Nephron progenitor cell (in vitro differentiated cells): ENCODE measurements around the gene C16orf82.

Source experiments
- DNase-seq: peaks from one replicate; pipeline ENCODE4 v3.0.0; 2021
- H3K27ac Mint-ChIP-seq: 2 replicates; pipeline ENCODE4 v1.8.0; 2021; ENCODE audit warnings: mild to moderate bottlenecking, moderate library complexity, mixed read lengths
- H3K27me3 Mint-ChIP-seq: 2 replicates; pipeline ENCODE4 v1.8.0; 2021; ENCODE audit warnings: mild to moderate bottlenecking, low read depth, mixed read lengths; ENCODE audit not compliant: poor library complexity
- H3K36me3 Mint-ChIP-seq: 2 replicates; pipeline ENCODE4 v1.8.0; 2021; ENCODE audit warnings: low read depth, mixed read lengths
- H3K4me1 Mint-ChIP-seq: 2 replicates; pipeline ENCODE4 v1.8.0; 2021; ENCODE audit warnings: mixed read lengths
- H3K4me3 Mint-ChIP-seq: 2 replicates; pipeline ENCODE4 v1.8.0; 2021; ENCODE audit warnings: mild to moderate bottlenecking, moderate library complexity, mixed read lengths
- H3K9me3 Mint-ChIP-seq: 2 replicates; pipeline ENCODE4 v1.8.0; 2021; ENCODE audit warnings: mild to moderate bottlenecking, moderate library complexity, mixed read lengths
- CTCF ChIP-seq: fragments of 200-600 bp; sonication (generic); IDR thresholded peaks from 2 replicates; pipeline ENCODE4 v1.5.0; 2021; ENCODE audit warnings: antibody characterized with exemption

C16orf82 gene

GRCh38 chr16:27049117-27049516 is 17.6 kb upstream of the C16orf82 start:
- no peaks in the 10 kb centered on the region for H3K4me1 Mint-ChIP-seq
- H3K27me3 Mint-ChIP-seq = peaks cover 4% of the 10 kb centered on the region
- H3K9me3 Mint-ChIP-seq = no peaks in the 10 kb centered on the region
- no peak for TF ChIP-seq CTCF
- H3K4me3 Mint-ChIP-seq = no peak overlapping the region
- no peak for DNase-seq
- H3K27ac Mint-ChIP-seq = no peak overlapping the region
- H3K36me3 Mint-ChIP-seq = no peaks in the 10 kb centered on the region

GRCh38 chr16:27052007-27052406 is 14.7 kb upstream of the C16orf82 start:
- Mint-ChIP-seq H3K27me3 (peaks cover 13% of the 10 kb centered on the region), H3K4me1 (no peaks in the 10 kb centered on the region), H3K27ac (no peak overlapping the region), H3K36me3 (no peaks in the 10 kb centered on the region), H3K4me3 (no peak overlapping the region), H3K9me3 (no peaks in the 10 kb centered on the region)
- TF ChIP-seq CTCF = no peak
- DNase-seq = no peak

- Mint-ChIP-seq H3K4me3 (no peak overlapping the region), H3K27ac (no peak overlapping the region), H3K9me3 (no peaks in the 10 kb centered on the region), H3K36me3 (no peaks in the 10 kb centered on the region), H3K27me3 (peaks cover 15% of the 10 kb centered on the region), H3K4me1 (no peaks in the 10 kb centered on the region)
- TF ChIP-seq CTCF = no peak
- DNase-seq = no peak
Measured at GRCh38 chr16:27053996-27054395, 12.7 kb upstream of the C16orf82 start.

- no peaks in the 10 kb centered on the region for H3K4me1 Mint-ChIP-seq
- no peak for TF ChIP-seq CTCF
- H3K27ac Mint-ChIP-seq = no peak overlapping the region
- DNase-seq = no peak
- H3K27me3 Mint-ChIP-seq = peaks cover 25% of the 10 kb centered on the region
- H3K9me3 Mint-ChIP-seq = no peaks in the 10 kb centered on the region
- no peaks in the 10 kb centered on the region for H3K36me3 Mint-ChIP-seq
- H3K4me3 Mint-ChIP-seq = no peak overlapping the region
Measured at GRCh38 chr16:27058299-27058698, 8.4 kb upstream of the C16orf82 start.

GRCh38 chr16:27070776-27071175 is 4.0 kb downstream of the C16orf82 start:
- Mint-ChIP-seq H3K27ac (no peak overlapping the region), H3K36me3 (no peaks in the 10 kb centered on the region), H3K4me1 (peaks cover 16% of the 10 kb centered on the region), H3K9me3 (peaks cover 5% of the 10 kb centered on the region), H3K27me3 (peaks cover 21% of the 10 kb centered on the region), H3K4me3 (no peak overlapping the region)
- DNase-seq = no peak
- TF ChIP-seq CTCF = no peak

- Mint-ChIP-seq H3K4me3 (no peak overlapping the region), H3K27ac (no peak overlapping the region), H3K27me3 (peaks cover 11% of the 10 kb centered on the region), H3K4me1 (no peaks in the 10 kb centered on the region), H3K9me3 (peaks cover 12% of the 10 kb centered on the region), H3K36me3 (no peaks in the 10 kb centered on the region)
- TF ChIP-seq CTCF = no peak
- DNase-seq = no peak
Measured at GRCh38 chr16:27073733-27074132, 7.0 kb downstream of the C16orf82 start.
